Retinal pigment epithelial cell (primary cell): Measurements from ENCODE around the gene TINCR.

Experiments
- DNase-seq: peaks from one replicate; pipeline ENCODE4 v3.0.0-alpha.2; 2010; ENCODE audit warnings: low read depth
- H3K4me3 ChIP-seq: 2 replicates; pipeline ENCODE4 v1.5.1; 2011; ENCODE audit warnings: mild to moderate bottlenecking, low read length, control low read depth, moderate library complexity
- TF ChIP-seq, protein P1 (sequence below): conservative IDR thresholded peaks from 2 replicates; pipeline ENCODE4 v1.5.1; 2011; ENCODE audit warnings: low read depth, low read length, control low read depth, inconsistent platforms

Gene TINCR

DNA sequence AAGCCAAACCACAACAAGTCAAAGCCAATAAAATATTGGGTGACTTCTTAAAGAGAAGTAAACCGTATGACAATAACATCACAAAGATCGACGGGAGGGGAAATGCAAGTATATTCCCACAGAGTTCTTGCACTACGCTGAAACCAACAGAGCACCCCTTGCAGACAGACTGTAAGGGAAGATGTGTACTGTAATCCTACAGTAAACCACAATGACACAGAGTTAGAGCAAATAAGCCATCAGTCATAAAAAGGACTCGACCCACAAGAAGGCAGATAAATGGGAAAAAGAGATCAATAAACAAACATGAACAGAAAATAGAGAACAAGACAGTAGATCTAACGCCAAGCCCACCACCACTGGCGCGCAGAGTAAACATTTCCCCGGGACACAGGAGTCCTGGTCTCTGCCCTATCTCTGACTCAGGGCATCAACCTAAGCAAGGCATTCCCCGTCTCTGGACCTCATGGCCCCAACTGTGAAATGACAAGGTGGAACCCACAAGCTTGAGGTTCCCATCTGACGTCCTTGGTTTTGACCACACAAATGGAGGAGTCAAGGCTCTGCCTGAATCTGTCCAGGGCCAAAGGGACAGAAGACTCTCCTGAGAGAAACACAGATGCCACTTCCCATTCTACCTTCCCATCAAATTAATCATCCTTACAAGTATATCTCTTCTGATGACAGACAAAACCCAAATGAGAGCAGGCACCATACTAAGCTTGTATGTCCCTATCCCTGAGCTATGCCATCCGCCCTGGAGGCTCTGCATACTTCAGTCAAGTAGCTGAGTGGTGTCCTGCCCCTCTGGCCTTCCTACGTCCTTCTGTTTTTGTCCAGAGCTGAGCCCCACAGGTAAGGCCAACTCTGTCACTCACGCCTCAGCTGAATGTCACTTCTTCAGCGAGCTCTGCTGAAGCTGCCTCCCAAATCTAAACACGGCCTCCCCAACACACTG lies 39.8 kb upstream of the TINCR start:
- H3K4me3 ChIP-seq, result no peak overlapping the region
- DNase-seq, result no peak
- TF ChIP-seq, protein P1, sequence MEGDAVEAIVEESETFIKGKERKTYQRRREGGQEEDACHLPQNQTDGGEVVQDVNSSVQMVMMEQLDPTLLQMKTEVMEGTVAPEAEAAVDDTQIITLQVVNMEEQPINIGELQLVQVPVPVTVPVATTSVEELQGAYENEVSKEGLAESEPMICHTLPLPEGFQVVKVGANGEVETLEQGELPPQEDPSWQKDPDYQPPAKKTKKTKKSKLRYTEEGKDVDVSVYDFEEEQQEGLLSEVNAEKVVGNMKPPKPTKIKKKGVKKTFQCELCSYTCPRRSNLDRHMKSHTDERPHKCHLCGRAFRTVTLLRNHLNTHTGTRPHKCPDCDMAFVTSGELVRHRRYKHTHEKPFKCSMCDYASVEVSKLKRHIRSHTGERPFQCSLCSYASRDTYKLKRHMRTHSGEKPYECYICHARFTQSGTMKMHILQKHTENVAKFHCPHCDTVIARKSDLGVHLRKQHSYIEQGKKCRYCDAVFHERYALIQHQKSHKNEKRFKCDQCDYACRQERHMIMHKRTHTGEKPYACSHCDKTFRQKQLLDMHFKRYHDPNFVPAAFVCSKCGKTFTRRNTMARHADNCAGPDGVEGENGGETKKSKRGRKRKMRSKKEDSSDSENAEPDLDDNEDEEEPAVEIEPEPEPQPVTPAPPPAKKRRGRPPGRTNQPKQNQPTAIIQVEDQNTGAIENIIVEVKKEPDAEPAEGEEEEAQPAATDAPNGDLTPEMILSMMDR, result no peak

DNA sequence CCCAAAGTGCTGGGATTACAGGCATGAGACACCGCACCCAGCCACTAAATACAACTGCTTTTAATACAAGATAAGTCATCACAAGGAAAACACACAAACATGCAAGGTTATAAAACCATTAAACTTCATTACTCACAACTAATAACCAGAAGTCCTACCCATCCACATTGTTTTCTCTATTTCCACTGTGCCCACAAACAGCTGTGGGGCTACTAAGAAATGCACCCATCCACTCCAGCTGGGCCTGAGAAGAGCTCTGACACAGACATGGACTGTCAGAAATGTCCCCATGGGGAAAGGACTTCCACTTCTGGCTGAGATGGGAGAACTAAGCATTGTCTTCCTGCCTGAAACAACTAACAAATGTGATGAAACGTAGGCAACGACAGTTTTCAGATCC lies 37.6 kb upstream of the TINCR start:
- DNase-seq, result no peak
- H3K4me3 ChIP-seq, result no peak overlapping the region
- TF ChIP-seq, protein P1, result no peak

DNA sequence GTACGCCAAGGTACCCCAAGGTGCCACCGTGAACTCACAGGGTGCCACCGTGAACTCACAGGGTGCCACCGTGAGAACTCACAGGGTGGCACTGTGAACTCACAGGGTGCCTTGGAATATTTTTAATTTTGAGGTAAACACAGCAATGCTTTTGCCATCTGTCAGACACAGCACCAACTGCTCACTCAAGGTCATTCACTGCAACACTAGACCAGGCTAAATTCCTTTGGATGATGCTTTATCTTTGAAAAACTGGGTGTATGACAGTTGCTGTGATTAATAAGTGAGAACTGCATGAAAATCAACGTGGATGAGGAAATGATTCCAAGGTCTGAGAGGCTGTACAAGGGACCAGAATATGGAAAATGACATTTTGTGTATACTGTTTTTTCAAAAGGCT lies 35.9 kb upstream of the TINCR start:
- H3K4me3 ChIP-seq, result no peak overlapping the region
- TF ChIP-seq, protein P1, result no peak
- DNase-seq, result no peak

DNA sequence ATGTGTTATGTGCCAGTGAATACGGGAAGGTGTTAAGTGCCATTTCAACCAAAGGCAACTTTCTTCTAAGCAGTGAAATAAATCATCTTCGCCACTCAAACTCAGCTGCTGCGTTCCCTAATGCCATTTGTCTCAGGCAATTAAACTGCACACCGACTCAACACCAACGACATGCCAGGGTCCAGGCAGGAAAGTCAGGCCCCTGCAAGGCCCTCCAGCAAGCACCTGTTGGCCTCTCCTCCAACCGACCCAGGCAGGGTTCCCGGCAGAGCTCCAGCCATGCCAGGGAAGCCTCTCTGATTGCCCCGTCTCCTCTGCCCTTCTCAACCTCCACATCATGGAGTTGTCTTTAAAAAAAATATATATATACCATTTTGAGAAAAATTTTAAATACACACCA lies 33.0 kb upstream of the TINCR start:
- TF ChIP-seq, protein P1, result no peak
- H3K4me3 ChIP-seq, result no peak overlapping the region
- no peak for DNase-seq

DNA sequence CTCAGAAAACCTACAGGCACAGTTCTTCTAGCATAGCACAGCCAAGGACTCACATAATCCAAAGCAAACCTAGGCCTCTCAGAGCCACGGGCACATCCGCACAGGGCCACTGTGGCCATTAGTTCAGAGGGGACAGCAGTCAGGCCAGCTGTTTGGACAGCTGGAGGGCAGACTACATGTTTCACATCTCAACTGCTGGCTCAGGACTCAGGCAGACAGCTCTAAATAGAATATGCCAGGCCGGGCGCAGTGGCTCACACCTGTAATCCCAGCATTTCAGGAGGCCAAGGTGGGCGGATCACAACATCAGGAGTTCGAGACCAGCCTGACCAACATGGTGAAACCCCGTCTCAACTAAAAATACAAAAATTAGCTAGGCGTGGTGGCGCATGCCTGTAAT lies 28.0 kb upstream of the TINCR start:
- TF ChIP-seq, protein P1, result no peak
- no peak overlapping the region for H3K4me3 ChIP-seq
- DNase-seq, result no peak

DNA sequence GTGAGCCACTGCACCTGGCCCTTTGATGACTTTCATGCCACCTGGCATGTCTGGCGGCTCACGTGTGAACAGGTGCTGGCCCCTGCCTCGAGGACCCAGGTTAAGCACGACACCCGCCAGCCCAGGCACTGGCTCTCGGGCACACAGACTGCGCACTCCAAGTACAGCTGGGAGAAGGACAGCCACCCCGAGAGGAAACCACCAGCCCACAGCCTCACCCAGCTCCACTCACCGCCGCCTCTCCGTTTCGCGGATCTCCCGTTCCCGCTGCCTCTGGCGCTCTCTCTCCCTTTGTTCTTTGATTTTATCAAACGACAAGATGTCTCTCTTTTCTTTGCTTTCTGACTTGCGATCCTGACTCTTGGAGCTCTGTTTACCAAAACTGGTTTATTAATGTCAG lies 27.4 kb upstream of the TINCR start:
- TF ChIP-seq, protein P1, result no peak
- DNase-seq, result no peak
- H3K4me3 ChIP-seq, result no peak overlapping the region

DNA sequence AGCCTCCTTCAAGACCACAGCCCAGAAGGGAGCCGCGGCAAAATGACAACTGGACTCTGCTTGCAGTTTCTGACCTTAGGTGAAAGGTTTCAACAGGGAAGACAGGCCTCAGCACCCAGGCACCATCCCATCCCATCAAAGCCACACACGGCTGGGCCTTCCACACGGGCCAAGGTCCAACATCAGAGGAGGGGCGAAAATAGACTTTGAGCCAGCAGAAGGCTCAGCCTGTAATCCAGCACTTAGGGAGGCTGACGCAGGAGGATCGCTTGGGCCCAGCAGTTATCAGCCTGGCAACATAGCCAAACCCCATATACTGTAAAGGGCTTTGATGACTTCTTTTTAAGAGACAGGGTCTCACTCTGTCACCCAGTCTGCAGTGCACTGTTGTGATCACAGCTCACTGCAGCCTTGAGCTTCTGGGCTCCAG lies 26.8 kb upstream of the TINCR start:
- DNase-seq, result no peak
- no peak overlapping the region for H3K4me3 ChIP-seq
- TF ChIP-seq, protein P1, result no peak
